ELR (cell line): ENCODE results near the gene CST3.
"Not testable (repeated sequence)": the region's sequence is repeated elsewhere in the genome, so short reads cannot be mapped to it uniquely, and the experiment has no call there.

Experiments
- DNase-seq: peaks from one replicate; pipeline ENCODE4 v3.0.0-alpha.2; 2015; ENCODE audit warnings: low read depth

The CST3 gene

DNA sequence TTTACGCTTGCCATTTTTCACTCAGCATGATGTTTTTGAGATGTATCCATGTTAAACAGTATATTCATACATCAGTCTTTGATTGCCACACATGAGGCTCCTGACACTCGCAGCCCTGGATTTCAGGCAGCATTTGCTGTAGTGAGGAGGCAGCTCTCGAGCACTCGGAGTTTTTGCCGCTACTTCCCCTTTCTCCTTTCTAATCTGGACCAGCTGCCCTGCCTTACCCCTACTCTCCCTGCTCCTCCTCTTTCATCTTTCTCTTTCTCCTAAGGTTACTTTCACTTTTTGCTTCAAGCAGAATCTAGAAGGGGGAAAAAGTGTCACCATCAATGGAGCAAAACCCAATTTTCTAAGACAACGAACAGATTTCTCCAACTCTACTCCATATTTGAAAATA is 5.9 kb upstream of the CST3 start:
- DNase-seq: no peak

DNA sequence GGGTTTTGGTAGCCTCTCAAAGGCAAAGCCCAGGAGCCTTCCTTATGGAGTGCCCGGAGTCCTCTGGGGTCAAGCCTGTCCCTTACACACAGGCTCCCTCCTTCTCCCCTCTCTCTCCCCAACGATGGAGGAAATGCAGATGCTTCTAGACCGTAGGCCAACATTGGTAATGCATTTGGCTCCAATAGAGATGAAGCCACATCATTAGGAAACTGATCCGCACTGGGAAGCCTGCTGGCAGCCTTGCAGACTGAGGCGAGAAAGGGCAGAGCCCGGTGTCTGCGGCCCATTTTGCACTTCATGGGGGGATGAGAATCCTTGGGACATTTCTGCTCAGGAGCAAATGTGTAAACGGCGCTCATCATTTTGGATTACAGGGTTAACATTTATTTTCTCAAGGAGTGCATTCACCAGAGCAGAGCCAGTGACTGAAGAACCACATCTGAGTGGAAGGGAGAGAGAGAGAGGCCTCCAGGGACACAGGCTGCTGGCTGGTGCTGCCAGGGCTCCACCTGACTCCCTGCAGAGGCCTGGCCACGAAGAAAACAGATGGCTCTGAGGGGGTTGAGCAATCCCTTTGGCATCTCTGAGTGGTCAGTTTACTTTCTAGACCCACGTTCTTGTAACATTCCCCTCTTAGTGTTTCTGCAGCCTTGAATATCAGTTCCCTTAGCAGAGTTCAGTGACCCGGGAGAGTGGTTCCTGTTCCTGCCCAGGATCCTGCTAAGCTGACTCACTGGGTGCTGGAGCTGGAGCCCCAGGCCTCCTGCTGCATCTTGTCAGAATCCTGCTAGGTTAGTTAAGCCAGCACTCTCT is 4.4 kb upstream of the CST3 start:
- DNase-seq: peak; percentile 81

DNA sequence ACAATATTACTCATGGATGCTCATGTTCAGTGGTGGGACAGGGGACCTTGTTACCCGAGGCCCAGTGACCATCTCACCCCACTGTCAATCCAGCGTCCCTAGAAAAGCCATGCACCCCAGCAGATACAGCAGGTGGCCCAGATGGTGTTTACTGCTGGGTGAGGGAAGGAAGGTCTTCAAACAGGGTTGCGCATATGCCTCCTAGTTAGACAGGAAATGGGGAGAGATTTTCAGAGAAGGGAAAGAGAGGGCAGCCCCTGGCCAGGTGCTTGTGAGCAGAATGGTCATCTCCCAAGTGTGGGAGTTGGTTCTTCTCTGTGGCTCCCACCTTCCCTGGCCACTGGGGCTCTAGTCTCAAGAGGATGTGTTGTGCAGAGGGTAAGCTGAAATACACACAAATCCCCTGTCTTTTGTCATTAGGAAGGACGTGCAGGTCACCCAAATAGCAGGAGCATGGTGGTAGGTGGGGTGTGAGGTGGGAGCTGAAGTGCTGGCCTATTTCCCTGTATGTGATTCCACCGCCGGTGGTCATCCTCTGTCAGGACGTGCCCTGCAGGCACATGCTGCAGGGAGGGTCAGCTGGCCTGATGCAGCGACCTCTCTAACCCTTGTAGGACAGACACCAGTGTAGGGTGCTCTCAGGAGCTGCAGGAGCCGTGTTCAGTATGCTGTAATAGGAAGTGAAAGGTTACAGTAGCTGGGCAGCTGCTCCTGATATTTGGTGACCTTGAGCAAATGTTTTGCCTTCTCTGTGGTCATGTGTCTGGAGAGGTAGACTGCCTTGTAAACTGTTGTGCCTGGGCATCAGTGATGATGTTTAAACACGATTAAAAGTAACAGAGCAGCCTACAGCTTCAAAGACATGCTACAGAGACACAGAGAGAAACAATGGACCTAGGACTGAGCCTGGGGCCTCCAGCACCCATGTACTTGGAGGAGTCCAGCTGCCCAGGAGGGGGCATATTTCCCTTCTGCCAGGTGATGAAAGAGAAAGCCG is 3.2 kb upstream of the CST3 start:
- DNase-seq: no peak

DNA sequence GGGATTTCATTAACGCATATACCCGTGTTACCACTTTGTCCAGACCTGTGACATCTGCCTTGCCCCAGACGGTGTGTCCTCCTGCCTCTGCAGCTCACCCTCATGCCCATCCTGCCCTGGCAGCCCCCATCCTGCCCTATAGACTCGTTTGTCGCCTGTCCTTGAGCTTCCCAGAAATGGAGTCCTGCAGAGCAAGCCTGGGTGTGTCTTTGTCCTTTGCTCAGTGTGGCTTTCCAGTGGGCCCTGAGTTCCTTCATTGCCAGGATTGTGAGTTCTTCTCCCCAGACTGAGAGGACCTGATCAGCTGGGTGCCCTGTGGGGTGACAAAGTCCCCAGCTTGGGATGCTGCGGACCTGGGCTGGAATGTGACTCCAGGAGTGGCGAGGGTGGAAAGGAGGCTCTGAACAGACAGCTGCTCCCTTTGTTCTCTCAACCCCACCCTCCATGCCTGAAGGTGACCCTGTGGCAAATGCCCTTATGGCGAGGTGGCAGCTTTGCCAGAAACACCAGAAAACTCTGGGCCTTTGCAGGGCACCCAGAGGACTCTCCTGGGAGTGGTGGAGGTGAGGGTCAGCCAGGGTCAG is 2.4 kb upstream of the CST3 start:
- DNase-seq: no peak

DNA sequence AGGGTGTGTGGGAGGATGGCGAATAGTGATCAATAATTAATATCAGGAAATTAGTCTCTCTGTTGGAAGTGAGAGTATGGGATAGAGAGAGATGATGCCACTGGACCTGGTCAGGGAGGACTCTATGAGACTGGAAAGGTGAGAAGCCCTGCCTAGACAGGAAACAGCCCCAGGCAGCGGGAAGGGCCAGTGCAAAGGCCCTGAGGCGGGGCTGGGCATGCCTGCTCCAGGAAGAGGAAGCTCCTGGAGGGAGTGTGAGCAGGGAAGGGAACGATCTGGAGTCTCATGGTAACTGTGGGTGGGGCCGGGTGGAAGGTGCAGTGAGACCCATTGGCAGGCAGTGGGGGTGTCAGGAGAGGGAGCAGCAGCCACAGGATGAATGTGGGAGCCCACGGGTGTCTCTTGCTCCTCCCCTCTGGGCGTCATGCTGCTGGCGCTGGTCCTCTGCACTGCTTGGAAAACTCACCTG is 1.8 kb upstream of the CST3 start:
- no peak for DNase-seq

DNA sequence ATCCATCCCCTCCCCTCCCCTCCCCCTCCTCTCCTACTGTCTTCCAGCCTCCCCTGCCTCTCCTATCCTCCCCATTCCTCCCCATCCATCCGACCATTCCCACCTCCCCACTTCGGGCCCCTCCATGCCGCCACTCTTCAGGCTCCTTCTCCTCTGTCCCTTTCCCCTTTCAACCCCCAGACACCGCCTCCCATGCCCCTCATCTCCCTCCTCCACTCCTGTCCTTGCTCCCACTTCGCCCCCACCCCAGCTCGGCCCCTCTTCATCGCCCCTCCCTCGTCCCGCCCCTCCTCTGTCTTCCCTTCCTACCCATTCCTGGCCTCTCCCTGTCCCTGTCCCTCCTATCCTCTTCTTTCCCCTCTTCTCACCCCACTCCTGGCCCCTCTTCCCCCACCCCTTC is 554 bp upstream of the CST3 start:
- no peak for DNase-seq

DNA sequence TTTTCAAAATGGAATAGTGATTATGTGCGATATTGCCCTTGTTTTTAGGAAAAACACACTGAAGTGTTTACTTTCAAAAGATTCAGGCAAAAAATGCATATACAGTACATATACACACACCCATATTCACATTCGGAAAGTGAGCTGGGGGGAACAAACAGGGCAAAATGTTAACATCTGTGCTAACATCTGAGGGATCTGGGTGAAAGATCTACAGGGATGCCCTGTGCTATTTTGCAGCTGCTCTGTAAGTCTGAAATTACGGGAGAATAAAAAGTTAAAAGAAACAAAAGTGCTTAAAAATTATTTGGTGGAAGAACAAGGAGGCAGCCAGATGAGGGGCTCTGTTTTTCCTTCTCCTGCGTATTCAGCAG is 860 bp downstream of the CST3 start:
- no peak for DNase-seq

DNA sequence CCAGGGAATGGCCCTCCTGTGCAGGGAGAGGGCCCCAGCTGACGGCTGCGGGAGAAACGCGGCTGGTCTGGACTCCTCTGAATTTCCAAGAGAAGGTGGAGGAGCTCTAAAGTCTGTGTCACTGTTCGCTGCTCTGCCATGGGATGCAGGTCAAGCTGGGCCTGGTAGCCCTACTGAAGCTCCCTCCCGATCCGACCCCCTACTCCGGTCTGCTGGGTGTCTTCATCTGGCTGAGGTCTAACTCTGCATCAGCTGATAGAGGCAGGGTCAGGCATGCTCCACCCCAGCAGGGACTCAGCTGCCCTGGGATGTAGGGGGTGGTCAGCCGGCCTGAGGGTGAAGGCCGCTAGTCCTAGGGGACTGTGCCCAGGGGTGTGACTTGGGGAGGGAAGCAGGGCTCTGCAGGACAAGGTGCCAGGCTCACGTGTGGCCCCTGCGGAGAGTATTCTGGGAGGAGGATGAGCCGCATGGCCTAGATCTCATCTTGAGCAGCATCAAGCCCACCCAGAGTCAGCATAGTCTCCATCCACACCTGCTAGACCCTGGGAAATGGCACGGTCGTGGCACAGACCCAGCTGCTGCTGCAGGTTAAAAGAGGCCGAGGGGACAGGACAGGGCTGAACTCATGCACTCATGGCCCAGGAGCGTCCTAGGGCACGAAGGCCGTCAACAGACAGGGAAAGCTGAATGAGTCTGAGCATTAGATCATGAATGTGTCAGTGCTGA is 1.4 kb downstream of the CST3 start:
- peak; percentile 24 for DNase-seq

DNA sequence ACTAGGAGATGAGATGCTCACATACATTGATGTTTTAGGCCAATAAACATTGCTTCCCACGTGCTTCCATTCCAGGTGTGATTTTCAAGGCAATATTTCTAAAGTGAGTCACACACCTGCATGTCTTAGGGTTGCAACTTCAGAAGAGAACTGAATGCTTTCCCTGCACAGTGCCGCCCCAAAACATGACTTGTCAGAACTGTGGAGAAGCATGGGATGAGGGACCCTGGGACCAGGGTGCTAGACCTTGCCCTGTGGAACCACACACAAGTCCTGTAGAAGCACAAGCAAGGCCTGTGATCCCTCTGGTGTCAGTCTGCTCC is 2.0 kb downstream of the CST3 start:
- DNase-seq: not testable (repeated sequence)

DNA sequence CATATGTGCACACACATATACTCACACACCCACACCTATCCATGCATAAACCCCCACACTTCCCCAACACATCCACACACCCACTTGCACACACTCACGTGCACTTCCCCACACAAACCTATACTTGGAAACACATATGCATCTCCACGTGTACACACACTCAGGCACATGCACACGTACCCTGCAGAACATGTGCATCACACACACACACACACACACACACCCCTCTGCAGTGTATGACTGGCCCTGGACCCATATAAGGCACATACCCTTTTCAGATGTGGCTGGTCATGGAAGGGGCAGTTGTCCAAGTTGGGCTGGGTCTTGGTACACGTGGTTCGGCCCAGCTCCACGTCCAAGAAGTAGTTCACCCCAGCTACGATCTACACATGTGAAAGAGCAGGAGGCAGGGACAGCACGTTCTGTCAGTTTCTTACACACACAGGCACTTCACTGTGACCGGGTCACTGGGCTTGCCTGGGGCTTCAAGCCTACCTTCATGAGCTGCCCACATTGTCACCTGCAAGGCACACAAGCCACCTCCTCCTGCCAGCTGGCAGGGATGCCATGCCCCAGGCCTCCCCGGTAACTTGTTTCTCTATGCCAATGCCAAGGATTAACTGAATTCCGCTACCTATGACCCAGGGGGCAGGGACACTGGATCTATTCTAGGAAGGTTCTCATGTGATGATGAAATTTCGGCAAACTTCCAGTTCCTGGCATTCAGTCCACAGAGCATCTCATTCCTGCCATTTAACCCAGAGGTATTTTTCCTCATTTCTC is 2.6 kb downstream of the CST3 start:
- no peak for DNase-seq

DNA sequence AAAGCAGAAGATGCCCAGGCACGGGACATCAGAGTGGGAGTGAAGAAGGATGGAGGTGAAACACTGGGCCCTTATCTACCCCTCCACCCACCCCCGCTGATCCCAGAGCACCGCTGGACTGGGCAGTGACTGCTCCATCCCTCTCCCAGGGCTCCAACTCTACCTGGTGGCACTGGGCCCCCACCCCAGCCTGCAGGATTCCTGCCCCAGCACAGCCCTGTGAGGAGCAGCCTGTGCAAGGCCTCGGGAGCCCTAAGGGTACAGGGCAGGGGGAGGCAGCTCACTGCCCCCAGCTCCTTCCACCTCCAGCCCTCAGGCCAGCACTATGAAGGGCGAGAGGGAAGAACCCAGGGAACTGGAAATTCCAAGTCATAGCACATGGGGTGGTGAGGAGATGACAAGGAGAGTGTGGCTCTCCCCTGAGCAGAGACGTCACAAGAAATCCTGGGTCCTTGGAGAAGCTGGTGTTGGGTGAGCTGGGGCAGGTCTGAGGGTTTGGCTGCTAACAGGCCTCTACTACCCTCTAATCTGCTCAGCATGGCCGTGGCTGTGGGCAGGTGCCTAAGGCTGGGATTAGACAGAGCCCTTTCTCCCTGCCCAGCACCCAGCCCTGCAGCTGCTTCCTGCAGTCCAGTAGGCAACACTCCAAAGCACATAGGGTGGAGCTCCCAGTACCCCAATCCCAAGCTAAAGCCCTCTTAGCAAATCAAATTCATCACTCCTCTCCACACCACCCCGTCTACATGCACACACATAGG is 3.5 kb downstream of the CST3 start:
- DNase-seq: no peak

DNA sequence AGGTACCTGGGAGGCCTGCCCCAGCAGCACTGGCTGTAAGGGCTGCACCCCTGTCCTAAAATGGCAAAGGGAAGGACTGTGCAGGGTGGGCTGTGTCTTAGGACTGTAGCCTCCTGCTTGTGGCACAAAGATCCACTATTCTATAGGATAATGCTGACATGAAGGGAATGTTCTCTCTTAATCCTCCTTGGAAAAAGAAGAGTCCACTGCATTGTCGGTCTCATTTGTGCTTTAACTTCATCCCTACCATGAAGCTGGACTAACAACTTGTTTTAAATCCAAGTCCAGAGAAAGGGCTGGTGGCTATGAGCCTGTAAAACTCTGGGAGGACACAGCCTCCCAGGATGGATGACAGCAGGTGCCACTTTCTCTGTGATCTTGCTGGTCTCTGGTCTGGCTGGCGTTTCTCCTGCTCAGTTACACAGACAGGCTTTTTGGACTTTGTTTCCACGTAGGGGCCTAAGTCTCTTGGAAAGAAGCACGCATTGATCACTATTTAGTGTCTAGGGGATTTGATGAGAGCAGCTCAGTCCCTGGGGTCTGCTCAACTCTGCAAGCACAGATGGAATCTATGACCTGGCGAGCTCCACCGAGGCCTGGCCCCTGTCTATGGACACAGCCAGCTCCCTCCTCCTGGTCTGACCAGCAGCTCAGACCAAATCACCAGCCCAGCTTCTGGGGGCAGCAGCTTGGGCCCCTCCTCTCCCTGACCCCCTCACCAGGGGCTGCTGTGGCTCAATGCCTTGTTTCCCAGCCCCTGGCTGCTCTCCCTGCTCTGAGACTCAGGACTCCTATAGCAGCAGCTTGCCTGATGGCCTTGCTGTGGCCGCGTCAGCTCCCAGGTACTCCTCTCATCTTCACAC is 4.8 kb downstream of the CST3 start:
- DNase-seq: no peak

DNA sequence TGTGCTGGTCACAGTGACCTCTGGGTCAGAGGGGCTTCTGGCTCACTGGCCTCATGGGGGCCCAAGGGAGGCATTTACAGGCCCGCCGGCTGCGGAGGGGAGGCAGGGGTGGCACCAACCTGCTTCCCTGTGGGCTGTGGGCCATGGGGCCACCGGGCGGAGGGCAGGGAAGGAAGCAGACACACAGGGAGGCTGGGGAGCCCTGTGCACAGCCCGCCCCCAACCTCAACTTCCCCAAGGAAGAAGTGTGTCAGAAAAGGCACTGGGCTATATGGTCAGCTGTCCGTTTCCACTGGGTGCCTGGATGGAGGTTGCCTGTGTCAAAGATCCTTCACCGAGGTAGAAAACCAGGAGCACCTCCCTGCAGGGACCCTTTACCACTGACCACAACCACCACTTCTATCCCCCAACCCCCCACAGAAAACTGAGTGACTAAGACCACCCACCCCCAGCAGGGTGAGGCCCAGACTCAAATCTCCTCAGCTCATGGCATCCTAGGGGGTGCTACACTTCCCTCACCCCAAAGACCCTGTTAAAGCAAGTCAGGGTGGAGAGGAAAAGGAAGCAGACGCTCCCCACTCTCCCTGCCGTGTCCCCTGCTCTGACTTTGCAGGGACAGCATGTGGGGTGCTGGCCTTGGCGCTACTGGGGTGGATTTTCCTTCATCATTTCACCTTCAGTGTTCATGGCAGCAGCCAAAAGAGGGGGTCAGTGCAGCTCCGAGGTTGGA is 5.6 kb downstream of the CST3 start:
- no peak for DNase-seq

DNA sequence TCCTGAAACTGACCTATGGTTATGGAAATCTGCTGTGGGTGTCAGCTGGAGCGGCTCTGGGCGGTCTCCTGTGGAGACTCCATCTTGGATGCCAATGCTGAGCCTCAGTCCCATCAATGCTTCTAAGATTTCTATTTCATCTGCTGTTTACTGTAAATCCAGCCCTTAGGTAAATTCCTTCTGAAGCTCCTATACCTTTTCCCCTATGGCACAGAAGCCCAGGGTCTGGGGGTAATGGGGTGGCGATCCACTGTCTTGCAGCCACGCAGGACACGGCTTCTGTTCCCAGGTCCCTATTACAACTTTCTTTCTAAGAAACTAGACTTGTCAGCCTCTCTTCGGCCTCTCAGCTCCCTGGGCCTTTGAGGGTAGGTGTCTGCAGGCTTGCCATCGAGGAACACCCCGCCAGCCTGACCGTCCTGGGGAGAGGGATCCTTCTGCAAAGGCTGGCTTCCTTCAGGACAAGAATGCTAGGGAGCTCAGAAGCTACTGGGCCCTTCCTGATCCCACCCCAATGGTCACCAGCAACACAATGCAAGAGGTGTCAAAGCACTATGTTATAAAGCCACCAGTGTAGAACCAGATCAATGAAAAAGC is 6.4 kb downstream of the CST3 start:
- no peak for DNase-seq

DNA sequence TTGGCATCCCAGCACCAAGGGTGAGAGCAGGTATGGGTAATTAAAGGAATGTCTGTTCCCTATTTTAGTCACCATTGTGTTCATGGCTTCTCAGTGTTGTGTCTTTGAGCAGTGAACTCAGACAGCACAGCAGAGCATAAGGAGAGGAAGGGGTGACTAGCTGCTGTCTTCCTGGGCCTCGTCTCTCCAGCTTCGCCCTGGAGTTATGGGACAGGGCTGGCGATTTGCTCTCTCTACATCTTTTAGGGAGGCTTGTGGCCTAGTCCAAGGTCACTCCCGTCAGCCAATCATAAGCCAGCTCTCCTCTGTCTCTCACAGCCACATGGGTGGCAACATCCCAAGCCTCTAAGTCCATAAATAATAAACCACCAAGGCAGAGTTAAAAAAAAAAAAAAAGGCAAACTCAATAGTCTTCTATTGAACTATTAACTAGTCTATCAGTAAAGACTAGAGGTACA is 7.3 kb downstream of the CST3 start:
- no peak for DNase-seq

DNA sequence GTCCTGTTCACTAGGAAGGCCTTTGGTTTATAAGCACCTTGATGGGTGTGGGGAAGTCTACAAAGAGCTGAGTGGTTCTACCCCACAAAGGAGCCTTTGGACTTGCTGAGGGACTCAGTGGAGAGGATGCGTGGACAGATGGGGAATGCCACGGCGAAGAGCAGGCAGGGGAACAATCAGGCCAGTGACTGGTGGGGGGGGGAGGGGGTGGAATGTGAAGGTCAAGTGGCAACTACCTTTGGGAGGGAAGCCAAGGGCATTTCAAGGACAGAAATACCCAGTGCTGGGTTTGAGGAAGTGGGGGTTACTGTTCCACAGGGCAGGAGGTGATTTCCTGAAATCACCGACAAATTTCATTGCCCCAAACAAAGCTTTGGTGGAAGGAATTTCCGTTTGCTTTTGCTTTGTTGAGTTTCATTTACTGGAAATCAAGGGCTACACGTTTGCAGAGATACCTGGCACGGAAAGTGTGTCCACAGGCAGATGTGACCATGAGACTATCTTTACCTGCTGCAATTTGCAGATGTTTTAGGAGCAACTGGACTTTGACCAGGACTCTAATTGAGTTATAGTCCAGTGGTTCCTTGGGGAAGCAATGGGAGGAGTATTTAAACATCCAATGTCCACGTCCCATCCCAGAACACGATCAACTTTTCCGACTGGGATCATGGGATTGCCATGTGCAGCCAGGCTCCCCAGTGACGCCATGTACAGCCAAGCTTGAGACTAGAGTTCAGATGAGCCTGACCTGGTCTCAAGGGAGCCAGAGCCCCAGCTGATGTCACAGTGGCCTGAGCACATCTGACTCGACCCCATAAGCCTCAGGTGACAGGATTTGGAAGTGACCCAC is 8.0 kb downstream of the CST3 start:
- DNase-seq: no peak

DNA sequence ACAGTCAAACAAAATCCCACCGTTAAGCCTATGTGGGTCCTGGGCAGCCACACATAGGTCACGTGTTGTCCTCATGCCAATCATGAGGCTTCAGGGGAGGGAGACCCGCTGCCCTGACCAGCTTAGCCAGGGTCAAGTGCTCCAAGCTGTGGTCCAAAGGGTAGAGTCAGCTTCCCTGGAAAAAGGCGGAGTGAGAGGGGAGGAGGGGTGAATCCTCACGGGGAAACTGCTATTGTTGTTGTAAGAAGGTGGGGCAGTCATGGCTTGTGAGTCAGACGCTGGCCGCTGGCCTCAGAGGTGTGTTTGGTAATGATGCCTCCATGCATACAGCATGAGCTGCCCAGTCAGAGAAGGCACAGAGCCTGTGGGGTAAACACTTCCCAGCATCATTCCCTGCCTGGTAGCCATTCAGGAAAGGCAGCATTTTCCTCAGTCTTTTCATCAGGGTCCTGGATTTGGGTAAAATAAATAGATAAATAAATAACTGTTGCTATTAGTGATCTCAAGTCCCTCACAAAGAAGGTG is 8.7 kb downstream of the CST3 start:
- DNase-seq: peak; percentile 78
